Heart left ventricle (tissue), 16 donors: ENCODE measurements around the gene NKAIN4. TPM values are rescaled to one million over a fixed set of nuclear protein-coding genes. Genes with fewer than 3 reads are reported as not detected.

Experiments
- ATAC-seq, 4 donors: fragments of 200-7000 bp; cut with Tn5 transposase; one replicate each; pipeline ENCODE4 v1.9.1; 2020 to 2022; ENCODE audit warnings: moderate library complexity in 4 of 4, mild to moderate bottlenecking in 3 of 4, moderate number of reproducible peaks in 1 of 4
- DNase-seq, 5 donors: peaks; one replicate each; pipeline ENCODE4 v3.0.0-alpha.2; 2020
- H3K27ac ChIP-seq, 12 donors: fragments of 200-600 bp; sonication (generic) in 4 of 12; one replicate each; pipeline versions ENCODE4 v1.5.0 to v1.8.0; 2016 to 2022; ENCODE audit warnings: mild to moderate bottlenecking in 2 of 12
- H3K27me3 ChIP-seq, 9 donors: fragments of 200-600 bp; sonication (generic) in 2 of 9; one replicate each; pipeline versions ENCODE4 v1.5.1 to v1.8.0; 2016 to 2022; ENCODE audit warnings: mild to moderate bottlenecking in 3 of 9
- H3K36me3 ChIP-seq, 9 donors: fragments of 200-600 bp; sonication (generic) in 2 of 9; one replicate each; pipeline versions ENCODE4 v1.5.0 to v1.8.0; 2018 to 2022; ENCODE audit warnings: mild to moderate bottlenecking in 2 of 9
- H3K4me1 ChIP-seq, 12 donors: fragments of 200-600 bp; sonication (generic) in 4 of 12; one replicate each; pipeline versions ENCODE4 v1.5.0 to v1.8.0; 2016 to 2022; ENCODE audit warnings: mild to moderate bottlenecking in 3 of 12
- H3K4me3 ChIP-seq, 12 donors: fragments of 200-600 bp; sonication (generic) in 4 of 12; one replicate each; pipeline versions ENCODE4 v1.5.0 to v1.8.0; 2017 to 2022; ENCODE audit warnings: mild to moderate bottlenecking in 9 of 12, moderate library complexity in 4 of 12
- H3K9me3 ChIP-seq, 12 donors: fragments of 200-600 bp; sonication (generic) in 4 of 12; one replicate each; pipeline versions ENCODE4 v1.5.0 to v1.8.0; 2016 to 2022; ENCODE audit warnings: mild to moderate bottlenecking in 1 of 12
- CTCF ChIP-seq, 12 donors: fragments of 200-600 bp; sonication (generic) in 4 of 12; IDR thresholded peaks; one replicate each; pipeline versions ENCODE4 v1.5.0 to v1.8.0; 2018 to 2022; ENCODE audit warnings: antibody characterized with exemption in 12 of 12, mild to moderate bottlenecking in 5 of 12
- POLR2A ChIP-seq, 2 donors: fragments of 450-650 bp; IDR thresholded peaks; one replicate each; pipeline ENCODE4 v1.6.1; 2017; ENCODE audit warnings: antibody characterized with exemption in 2 of 2, mild to moderate bottlenecking in 2 of 2, moderate library complexity in 2 of 2
- WGBS, 4 donors: extraction: QIAGEN DNeasy Blood & Tissue Kit in 2 of 4; methylation state at CpG; one replicate each; pipeline versions ENCODE4 v1.1.5 to v1.1.7; 2013 to 2018; 5-methylcytosine and 5-hydroxymethylcytosine counted together
- intact Hi-C, 10 donors: fragments of 100-400 bp; cut with DNase I; formaldehyde crosslinking; loops; one replicate each; pipeline versions ENCODE4 v1.11.1 to v1.14.2; 2022
- polyA plus RNA-seq, 2 donors: library from polyadenylated mRNA; stranded (reverse); fragments of 200-250 nt; gene quantifications; one replicate each; pipeline ENCODE4 v1.2.3, GENCODE V29; 2013
- total RNA-seq, 9 donors: library from RNA; depleted of rRNA in 2 of 9; stranded (reverse); fragments of >200 nt in 2 of 9; fragmentation: NEBNext Ultra II Directional in 3 of 9; extraction: Animal tissue kit (Norgen Biotek cat#: 25700) in 3 of 9; gene quantifications; one replicate each; pipeline versions ENCODE4 v1.1.0 to v1.2.4, GENCODE V29; 2016 to 2023
- donor health status: ischemic (EF 13 %, LVEDD 7.1; RV severe dilation, severe dysfunction).
- donor health status: healthy with polysubstance abuse.
- donor health status: DM: no; HTN: yes; CAD: no.
- donor health status: DM: no; HTN: no; CAD: no.
- donor health status: ischemic (EF 25% LVEDD 6.9; RV normal size, moderate dysfunction).
- donor health status: ischemic (EF 25% LVEDD 5.7; RV mildly dilated, moderate dysfunction).
- donor health status: healthy.
- donor health status: DM: yes; HTN: yes; CAD: no.
- donor health status: ischemic (EF 35%, LVEDD 5.7; RV mildly dilated, moderate dysfunction).
- donor health status: nonischemic (EF 11% LVEDD 7.7; RV severe dilation, severe dysfunction).
- donor health status: DM: yes; HTN: yes; CAD: no.
- donor health status: PGD.
- donor health status: ischemic (EF 29% LVEDD 5.4; RV normal size, mild dysfunction).
- donor health status: nonischemic (EF 23%, LVEDD 6.1; RV moderate dilation, normal function).

Gene NKAIN4
- total and polyA plus RNA-seq, 11 donors = not detected

- Histone ChIP-seq H3K27me3 (no peaks in the 10 kb centered on the region), H3K36me3 (peaks cover 0 to 37% (median 28%) of the 10 kb centered on the region in 9 donors), H3K9me3 (no peaks in the 10 kb centered on the region), H3K27ac (peak overlapping the region in 3 of 12 donors; percentile 37 to 84 (median 69)), H3K4me3 (peak overlapping the region; percentile 76 to 96 (median 88)), H3K4me1 (peaks cover 2 to 29% (median 20%) of the 10 kb centered on the region in 12 donors)
- DNase-seq (no peak), ATAC-seq (no peak)
- WGBS, 4 donors = 34 to 47% (median 39%) methylated on average over 18 to 20 of the region's 20 CpGs
- intact Hi-C loops = loop anchor here in 2 of 10 donors (5.0 kb wide), 1 partner anchor 57 kb away; the partner anchor contains the start of gene YTHDF1 (in 2 of the 2)
- TF ChIP-seq CTCF (IDR thresholded peaks at IDR 0.05) (no peak), POLR2A (IDR thresholded peaks at IDR 0.05) (no peak)
These were observed 19.5 kb upstream of the NKAIN4 start for GRCh38 chr20:63273635-63274380.

GRCh38 chr20:63273059-63273579, 18.9 kb upstream of the NKAIN4 start:
- ATAC-seq (no peak), DNase-seq (no peak)
- 0 to 1% (median 0%) methylated on average over 12 to 37 of the region's 37 CpGs for WGBS, 4 donors
- peaks cover 0 to 30% (median 22%) of the 10 kb centered on the region in 9 donors for H3K36me3 ChIP-seq
- peak overlapping the region; percentile 76 to 96 (median 88) for H3K4me3 ChIP-seq
- no peaks in the 10 kb centered on the region for H3K9me3 ChIP-seq
- peaks cover 2 to 29% (median 20%) of the 10 kb centered on the region in 12 donors for H3K4me1 ChIP-seq
- intact Hi-C loops = loop anchor here in 2 of 10 donors (5.0 kb wide), 1 partner anchor 56 kb away; the partner anchor contains the start of gene YTHDF1 (in 2 of the 2)
- H3K27ac ChIP-seq = peak overlapping the region in 11 of 12 donors; percentile 17 to 84 (median 69)
- TF ChIP-seq POLR2A (IDR thresholded peaks at IDR 0.05) (no peak), CTCF (IDR thresholded peaks at IDR 0.05) (no peak)
- peaks cover 0 to 2% (median 0%) of the 10 kb centered on the region in 9 donors for H3K27me3 ChIP-seq

GRCh38 chr20:63272105-63273058, 18.1 kb upstream of the NKAIN4 start, which contains the start of gene ARFGAP1:
ARFGAP1 (plus strand) TSS chr20:63272813; CDS start chr20:63275581, 2,768 bp downstream.
- peak within 1 kb of the TSS; percentile 76 to 96 (median 88) for H3K4me3 ChIP-seq
- no peaks in the 10 kb centered on the region for H3K9me3 ChIP-seq
- ATAC-seq (peak; percentile 94 to 98 (median 98)), DNase-seq (peak; percentile 91 to 95 (median 94))
- intact Hi-C loops = loop anchor here in 2 of 10 donors (5.0 kb wide), 1 partner anchor 55 kb away; the partner anchor contains the start of gene YTHDF1 (in 2 of the 2)
- H3K27ac ChIP-seq = peak within 1 kb of the TSS in 11 of 12 donors; percentile 17 to 84 (median 69)
- peaks cover 0 to 22% (median 15%) of the 10 kb centered on the region in 9 donors for H3K36me3 ChIP-seq
- peaks cover 2 to 29% (median 20%) of the 10 kb centered on the region in 12 donors for H3K4me1 ChIP-seq
- WGBS, 4 donors = 1 to 6% (median 3%) methylated on average over 11 to 97 of the region's 97 CpGs
- TF ChIP-seq CTCF (IDR thresholded peaks at IDR 0.05) (no peak), POLR2A (IDR thresholded peaks at IDR 0.05) (peak in 1 of 2 donors; percentile 88)
- H3K27me3 ChIP-seq = peaks cover 0 to 9% (median 2%) of the 10 kb centered on the region in 9 donors
